OCI-LY1 (cell line): ENCODE results near the gene MAPT.

Source experiments
- H2AFZ ChIP-seq: fragments of 200-600 bp; sonication (generic), shearing (Covaris generic); 2 replicates; pipeline ENCODE4 v1.6.0; 2014; ENCODE audit warnings: antibody characterized with exemption, mild to moderate bottlenecking, low read length
- H3F3A ChIP-seq: fragments of 200-600 bp; sonication (generic), shearing (Covaris generic); 2 replicates; pipeline ENCODE4 v1.6.0; 2014; ENCODE audit warnings: mild to moderate bottlenecking, antibody characterized with exemption, low read length, moderate library complexity; ENCODE audit not compliant: insufficient read depth
- H3K27ac ChIP-seq: fragments of 200-600 bp; sonication (generic); 2 replicates; pipeline ENCODE4 v1.5.1; 2014; ENCODE audit warnings: low read length, mixed run types, mild to moderate bottlenecking, low read depth; ENCODE audit not compliant: poor library complexity, severe bottlenecking
- H3K27me3 ChIP-seq: fragments of 200-600 bp; sonication (generic); 2 replicates; pipeline ENCODE4 v1.6.0; 2014; ENCODE audit warnings: antibody characterized with exemption, mild to moderate bottlenecking, low read length, moderate library complexity; ENCODE audit not compliant: insufficient read depth
- H3K36me3 ChIP-seq: fragments of 200-600 bp; sonication (generic); 2 replicates; pipeline ENCODE4 v1.6.1; 2014; ENCODE audit warnings: mild to moderate bottlenecking, antibody characterized with exemption, low read length, moderate library complexity, mixed read lengths; ENCODE audit not compliant: insufficient read depth
- H3K4me1 ChIP-seq: fragments of 200-600 bp; sonication (generic); 2 replicates; pipeline ENCODE4 v1.5.1; 2014; ENCODE audit warnings: mild to moderate bottlenecking, low read length, moderate library complexity; ENCODE audit not compliant: insufficient read depth, severe bottlenecking
- H3K4me2 ChIP-seq: fragments of 200-600 bp; sonication (generic), shearing (Covaris generic); 2 replicates; pipeline ENCODE4 v1.6.1; 2014; ENCODE audit warnings: low read length
- H3K4me3 ChIP-seq: fragments of 200-600 bp; sonication (generic); 2 replicates; pipeline ENCODE4 v1.5.1; 2014; ENCODE audit warnings: low read length, low read depth, mild to moderate bottlenecking, mixed read lengths; ENCODE audit not compliant: poor library complexity, severe bottlenecking
- H3K79me2 ChIP-seq: fragments of 200-600 bp; shearing (Covaris generic); 2 replicates; pipeline ENCODE4 v1.6.1; 2016; ENCODE audit warnings: mixed run types, low read length, mixed read lengths; ENCODE audit not compliant: insufficient read depth
- H3K9ac ChIP-seq: fragments of 200-600 bp; sonication (generic), shearing (Covaris generic); 2 replicates; pipeline ENCODE4 v1.6.1; 2014; ENCODE audit warnings: mild to moderate bottlenecking, low read length, mixed read lengths
- H3K9me2 ChIP-seq: fragments of 200-600 bp; sonication (generic), shearing (Covaris generic); 2 replicates; pipeline ENCODE4 v1.6.1; 2014; ENCODE audit warnings: low read depth, mild to moderate bottlenecking, low read length, mixed read lengths
- H3K9me3 ChIP-seq: fragments of 200-600 bp; shearing (Covaris generic); 2 replicates; pipeline ENCODE4 v1.6.1; 2014; ENCODE audit warnings: low read length, mixed read lengths
- H4K20me1 ChIP-seq: fragments of 200-600 bp; sonication (generic), shearing (Covaris generic); 2 replicates; pipeline ENCODE4 v1.6.0; 2016; ENCODE audit warnings: mild to moderate bottlenecking, low read length; ENCODE audit not compliant: insufficient read depth
- EZH2 ChIP-seq: fragments of 200-600 bp; sonication (generic), shearing (Covaris generic); IDR thresholded peaks from 2 replicates; pipeline ENCODE4 v1.8.0; 2017; ENCODE audit warnings: borderline replicate concordance, mixed run types, mild to moderate bottlenecking, antibody characterized with exemption, low read length, moderate library complexity, mixed read lengths
- TF ChIP-seq, protein P1 (sequence below): fragments of 200-600 bp; sonication (generic), shearing (Covaris generic); IDR thresholded peaks from 2 replicates; pipeline ENCODE4 v1.5.1; 2017; ENCODE audit warnings: mild to moderate bottlenecking, antibody characterized with exemption, low read length, moderate library complexity, mixed read lengths

The MAPT gene

DNA sequence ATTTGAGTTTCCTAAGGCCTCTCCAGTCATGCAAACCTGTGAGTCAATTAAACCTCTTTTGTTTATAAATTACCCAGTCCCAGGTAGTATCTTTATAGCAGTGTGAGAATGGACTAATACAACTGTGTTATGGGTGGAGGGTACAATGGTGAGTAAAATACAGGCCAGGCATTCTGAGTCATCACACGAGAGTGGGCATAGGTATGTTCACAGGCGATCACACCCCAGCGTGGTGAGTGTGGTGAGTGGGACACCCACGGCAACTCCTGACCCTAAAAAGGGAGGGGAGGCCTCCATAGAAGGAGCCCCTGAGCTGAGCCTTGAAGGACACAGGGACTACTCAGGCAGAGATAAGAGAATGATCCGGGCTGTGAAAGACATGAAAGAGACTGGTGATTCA is 22.6 kb upstream of the MAPT start:
- Histone ChIP-seq H3K36me3 (no peaks in the 10 kb centered on the region; the same call in 1 of the 2 replicates), H3K9me3 (0 out of 2 replicates have a peak, but pooled peaks cover 4% of the 10 kb centered on the region), H2AFZ (no peak overlapping the region), H3K79me2 (no peaks in the 10 kb centered on the region), H3K4me2 (no peak overlapping the region), H3K27ac (no peak overlapping the region), H3K27me3 (no peaks in the 10 kb centered on the region; the same call in 1 of the 2 replicates), H3K9me2 (no peaks in the 10 kb centered on the region), H3K4me1 (no peaks in the 10 kb centered on the region), H3F3A (no peaks in the 10 kb centered on the region), H3K9ac (no peak overlapping the region), H4K20me1 (no peaks in the 10 kb centered on the region), H3K4me3 (no peak overlapping the region)
- TF ChIP-seq, protein P1, sequence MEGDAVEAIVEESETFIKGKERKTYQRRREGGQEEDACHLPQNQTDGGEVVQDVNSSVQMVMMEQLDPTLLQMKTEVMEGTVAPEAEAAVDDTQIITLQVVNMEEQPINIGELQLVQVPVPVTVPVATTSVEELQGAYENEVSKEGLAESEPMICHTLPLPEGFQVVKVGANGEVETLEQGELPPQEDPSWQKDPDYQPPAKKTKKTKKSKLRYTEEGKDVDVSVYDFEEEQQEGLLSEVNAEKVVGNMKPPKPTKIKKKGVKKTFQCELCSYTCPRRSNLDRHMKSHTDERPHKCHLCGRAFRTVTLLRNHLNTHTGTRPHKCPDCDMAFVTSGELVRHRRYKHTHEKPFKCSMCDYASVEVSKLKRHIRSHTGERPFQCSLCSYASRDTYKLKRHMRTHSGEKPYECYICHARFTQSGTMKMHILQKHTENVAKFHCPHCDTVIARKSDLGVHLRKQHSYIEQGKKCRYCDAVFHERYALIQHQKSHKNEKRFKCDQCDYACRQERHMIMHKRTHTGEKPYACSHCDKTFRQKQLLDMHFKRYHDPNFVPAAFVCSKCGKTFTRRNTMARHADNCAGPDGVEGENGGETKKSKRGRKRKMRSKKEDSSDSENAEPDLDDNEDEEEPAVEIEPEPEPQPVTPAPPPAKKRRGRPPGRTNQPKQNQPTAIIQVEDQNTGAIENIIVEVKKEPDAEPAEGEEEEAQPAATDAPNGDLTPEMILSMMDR = no peak
- TF ChIP-seq EZH2 = no peak

DNA sequence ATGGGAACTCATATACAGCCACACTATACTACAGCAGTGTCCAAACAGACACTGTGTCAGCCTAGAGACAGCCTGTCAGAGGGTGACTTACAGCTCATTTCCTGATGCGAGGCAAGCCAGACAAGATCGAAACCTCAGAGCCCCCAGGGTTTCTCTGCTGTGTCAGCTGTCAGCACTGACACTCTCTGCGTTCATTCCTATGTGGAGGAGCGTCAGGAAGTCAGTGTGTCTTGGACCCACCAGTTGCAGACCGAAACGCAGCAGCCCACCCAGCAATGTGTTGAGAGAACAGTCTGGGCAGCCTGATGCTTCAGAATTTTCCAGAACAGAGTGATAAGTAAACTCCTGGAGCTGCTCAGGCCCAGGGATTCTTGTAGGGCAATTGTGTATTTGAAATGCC is 20.6 kb upstream of the MAPT start:
- H3K36me3 ChIP-seq = no peaks in the 10 kb centered on the region
- no peak overlapping the region for H2AFZ ChIP-seq
- no peak overlapping the region for H3K9ac ChIP-seq
- no peak for TF ChIP-seq EZH2
- TF ChIP-seq, protein P1 = no peak
- no peaks in the 10 kb centered on the region; the same call in 1 of the 2 replicates for H3K27me3 ChIP-seq
- no peaks in the 10 kb centered on the region for H3F3A ChIP-seq
- no peaks in the 10 kb centered on the region for H3K9me3 ChIP-seq
- H3K27ac ChIP-seq = no peak overlapping the region
- H3K79me2 ChIP-seq = no peaks in the 10 kb centered on the region
- H3K9me2 ChIP-seq = no peaks in the 10 kb centered on the region
- no peaks in the 10 kb centered on the region for H4K20me1 ChIP-seq
- H3K4me1 ChIP-seq = no peaks in the 10 kb centered on the region
- H3K4me3 ChIP-seq = no peak overlapping the region
- no peak overlapping the region for H3K4me2 ChIP-seq

DNA sequence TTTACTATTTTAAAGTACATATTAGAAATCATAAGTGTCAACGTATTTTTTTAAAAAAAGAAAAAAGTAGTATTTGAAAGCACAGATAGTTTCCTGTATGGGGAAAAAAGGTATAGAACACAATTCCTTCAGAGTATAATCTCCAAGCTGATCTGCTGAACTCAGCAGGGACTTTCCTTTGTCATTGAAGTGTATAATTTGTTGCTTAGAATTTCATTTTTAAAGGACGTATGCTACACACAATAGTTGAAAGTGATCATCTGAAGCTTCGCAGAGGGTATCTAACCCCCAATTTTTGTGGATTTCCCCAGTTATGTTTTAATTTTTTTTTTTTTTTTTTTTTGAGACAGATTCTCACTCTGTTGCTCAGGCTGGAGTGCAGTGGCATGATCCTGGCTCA is 20.2 kb upstream of the MAPT start:
- Histone ChIP-seq H3K4me3 (no peak overlapping the region), H3K27me3 (no peaks in the 10 kb centered on the region; the same call in 1 of the 2 replicates), H3K9ac (no peak overlapping the region), H3F3A (no peaks in the 10 kb centered on the region), H3K27ac (no peak overlapping the region), H2AFZ (no peak overlapping the region), H3K4me2 (no peak overlapping the region), H4K20me1 (no peaks in the 10 kb centered on the region), H3K4me1 (no peaks in the 10 kb centered on the region), H3K9me2 (no peaks in the 10 kb centered on the region), H3K79me2 (no peaks in the 10 kb centered on the region), H3K36me3 (no peaks in the 10 kb centered on the region), H3K9me3 (no peaks in the 10 kb centered on the region)
- TF ChIP-seq EZH2 = no peak
- TF ChIP-seq, protein P1 = no peak
